DMS79 (cell line): ENCODE data around the gene STK33.

Experiments used
- DNase-seq: peaks from one replicate; lab custom pipeline; 2025; lab: John Stamatoyannopoulos, UW

Gene STK33

DNA sequence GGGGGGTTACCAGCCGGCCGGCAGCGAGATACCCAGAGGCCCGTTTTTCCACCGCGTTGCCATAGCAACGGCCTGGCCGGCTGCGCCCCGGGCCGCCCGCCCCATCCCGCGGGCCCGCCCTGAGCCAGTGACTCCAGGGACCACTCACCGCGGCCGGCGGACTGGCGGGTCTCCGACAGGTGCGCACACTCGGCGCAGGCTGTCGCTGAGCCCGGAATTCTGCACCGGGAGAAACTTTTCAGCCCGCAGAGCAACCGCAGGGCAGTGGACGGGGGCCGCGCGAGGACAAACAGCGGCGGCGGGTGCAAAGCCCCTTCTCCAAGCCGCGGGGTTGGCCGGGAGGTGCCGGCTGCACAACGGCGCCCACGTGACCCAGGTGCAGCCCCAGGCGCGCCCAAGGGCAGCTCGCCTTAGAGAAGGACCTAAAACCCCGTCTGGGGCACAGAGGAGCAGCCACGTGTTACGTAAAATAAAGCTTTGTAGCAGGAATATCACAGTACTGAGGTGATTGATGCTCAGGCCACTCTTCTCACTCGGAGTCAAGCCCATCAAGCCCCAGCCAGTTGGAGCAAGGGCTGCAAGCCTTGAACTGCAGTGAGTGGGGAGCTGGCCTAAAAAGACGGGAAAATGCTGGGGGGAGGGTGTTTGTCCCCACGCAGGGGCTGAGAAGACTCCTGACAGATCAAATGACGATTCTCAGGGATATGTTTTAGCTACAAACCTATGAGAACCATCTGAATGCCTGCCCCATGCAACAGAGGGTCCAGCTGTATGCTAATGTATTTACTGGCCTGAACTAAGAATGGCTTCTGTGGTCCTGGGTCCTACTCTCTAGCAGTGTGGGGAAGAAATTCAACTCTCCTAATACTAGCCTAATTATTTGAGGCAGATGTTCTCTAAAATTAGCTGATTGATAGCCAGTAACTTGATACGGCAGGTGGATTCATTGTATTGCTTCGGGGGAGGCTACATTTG is at the start of gene STK33:
TSS of gene STK33 (minus strand) at position 294 of the 975 bp plus-strand sequence. CDS start 119,323 bp downstream, outside the sequence.
- DNase-seq: peak; percentile 63

DNA sequence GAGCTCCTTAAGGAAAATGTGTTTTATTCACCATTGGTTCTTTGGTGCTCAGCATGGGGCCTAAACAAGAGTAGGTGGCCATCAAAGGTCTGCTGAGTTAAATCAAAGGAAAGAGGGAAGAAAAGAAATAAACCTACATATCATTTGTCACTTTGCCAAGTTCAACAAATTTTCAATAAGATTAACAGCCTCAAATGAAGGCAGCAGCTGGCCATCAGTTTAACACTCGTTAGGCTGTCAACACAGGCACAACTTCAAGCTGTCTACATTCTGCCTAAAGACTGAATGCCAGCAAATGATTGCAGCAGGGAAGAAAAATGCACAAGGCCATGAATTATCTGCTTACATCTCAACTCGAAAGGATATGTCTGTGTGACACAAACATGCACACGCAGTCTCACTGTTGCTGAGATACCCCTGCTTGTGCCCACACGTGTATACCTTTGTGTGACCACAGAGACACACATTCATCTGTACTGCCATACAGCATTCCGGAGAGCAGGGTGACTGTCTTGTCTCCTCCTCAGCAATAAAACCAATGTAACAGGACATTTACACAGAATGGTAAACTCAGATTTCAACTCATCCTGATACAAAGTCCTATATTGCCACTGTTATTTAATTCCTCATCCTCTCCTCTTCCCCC is 48.3 kb upstream of the STK33 start:
- DNase-seq: no peak

DNA sequence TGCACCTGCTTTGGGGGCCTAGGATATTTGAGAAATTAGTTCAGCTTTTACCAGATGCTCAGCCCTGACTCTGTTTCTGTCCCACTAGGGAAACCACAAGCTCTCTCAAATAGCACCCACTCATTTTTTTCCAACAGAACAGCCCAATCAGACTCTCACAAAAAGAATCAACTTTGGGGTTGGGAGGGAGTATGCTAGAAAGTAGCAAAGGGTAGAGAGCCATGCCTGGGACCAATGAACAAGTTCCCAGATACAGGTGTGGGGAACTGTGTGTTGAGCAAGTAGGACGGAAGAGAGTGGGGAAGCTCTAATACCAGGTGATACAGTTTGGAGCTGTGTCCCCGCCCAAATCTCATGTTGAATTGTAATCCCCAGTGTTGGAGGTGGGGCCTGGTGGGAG is 47.3 kb upstream of the STK33 start:
- DNase-seq: no peak

DNA sequence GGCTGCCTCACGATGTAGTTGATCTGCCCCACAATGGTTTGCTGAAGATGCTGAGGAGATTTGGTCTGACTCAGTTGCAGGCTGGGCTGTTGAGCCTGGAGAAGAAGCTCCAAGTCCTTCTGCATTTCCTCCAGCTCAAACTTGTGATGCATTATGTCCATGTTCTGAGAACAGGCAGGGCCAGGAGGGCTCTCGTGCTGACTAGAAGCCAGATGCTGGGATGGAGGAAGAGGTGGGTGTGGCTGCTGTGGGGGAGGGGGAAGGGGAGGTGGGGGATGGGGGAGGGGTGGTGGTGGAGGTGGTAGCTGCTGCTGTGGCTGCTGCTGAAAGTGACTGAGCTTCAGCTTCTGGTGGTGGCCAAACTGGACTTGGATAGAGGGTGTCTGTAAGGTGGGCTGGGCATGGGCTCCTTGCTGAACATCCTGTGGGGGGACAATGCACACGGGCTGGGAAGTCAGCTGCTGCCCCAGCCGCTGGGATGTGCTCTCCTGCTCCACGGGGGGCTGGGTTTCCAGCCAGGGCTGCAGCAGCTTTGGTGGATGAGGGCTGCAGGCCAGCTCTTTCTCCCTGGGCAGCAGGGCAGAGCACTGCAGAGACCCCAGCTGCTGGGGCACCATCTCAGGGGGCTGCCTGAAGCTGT is 46.4 kb upstream of the STK33 start:
- DNase-seq: no peak

- no peak for DNase-seq
Measured at GRCh38 chr11:8639655-8640054, 45.6 kb upstream of the STK33 start.

- DNase-seq: no peak
Measured at GRCh38 chr11:8638300-8638699, 44.3 kb upstream of the STK33 start.

DNA sequence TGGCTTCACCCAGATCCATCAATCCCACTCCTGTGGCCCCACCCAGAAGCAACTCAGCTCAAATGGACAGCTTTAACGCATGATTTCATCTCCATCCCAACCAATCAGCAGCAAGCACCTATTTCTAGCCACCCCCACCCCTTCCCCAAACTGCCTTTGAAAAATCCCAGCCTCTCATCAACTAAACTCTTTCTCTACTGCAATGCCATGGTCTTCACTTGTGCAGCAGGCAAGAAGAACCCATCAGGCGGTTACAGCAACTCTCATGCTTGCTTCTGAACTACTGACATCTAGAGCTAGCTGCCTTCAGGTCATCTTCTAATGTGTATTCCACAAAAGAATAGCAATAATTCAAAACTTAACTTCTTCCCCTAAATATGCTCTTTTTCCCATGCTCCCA is 42.1 kb upstream of the STK33 start:
- no peak for DNase-seq

GRCh38 chr11:8634498-8634897 is 40.5 kb upstream of the STK33 start:
- no peak for DNase-seq

DNA sequence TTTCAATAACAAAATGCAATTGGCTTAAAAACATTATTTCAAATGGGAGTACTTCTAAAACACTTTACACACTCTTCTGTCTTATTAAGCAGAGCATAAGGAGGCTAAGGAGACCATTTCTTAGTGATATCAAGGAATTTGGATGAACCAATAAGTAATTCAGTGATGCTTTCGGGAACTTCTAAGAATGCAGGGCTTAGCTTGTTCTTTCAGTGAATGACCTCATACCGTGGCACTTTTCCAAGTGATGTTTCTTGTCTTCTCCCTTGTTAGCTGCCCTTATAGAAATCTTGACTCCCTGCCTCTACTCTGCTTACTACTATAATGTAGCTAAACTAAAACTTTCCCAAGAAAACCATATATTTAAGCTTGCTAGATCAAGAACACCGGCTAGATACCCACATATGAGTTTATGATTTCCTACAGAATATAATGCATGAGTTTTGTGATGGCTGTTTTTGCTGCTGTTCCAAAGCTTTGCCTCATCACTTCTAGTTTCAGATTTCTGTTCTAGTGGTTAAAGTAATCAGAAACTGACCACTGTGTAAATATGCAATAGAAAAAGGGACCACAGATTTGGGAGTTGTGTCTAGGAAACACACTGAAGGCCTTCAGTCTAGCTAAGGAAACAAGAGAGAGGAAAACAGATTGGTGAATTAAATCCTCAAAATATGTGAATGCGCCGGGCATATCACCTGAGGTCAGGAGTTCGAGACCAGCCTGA is 37.5 kb upstream of the STK33 start:
- no peak for DNase-seq

DNA sequence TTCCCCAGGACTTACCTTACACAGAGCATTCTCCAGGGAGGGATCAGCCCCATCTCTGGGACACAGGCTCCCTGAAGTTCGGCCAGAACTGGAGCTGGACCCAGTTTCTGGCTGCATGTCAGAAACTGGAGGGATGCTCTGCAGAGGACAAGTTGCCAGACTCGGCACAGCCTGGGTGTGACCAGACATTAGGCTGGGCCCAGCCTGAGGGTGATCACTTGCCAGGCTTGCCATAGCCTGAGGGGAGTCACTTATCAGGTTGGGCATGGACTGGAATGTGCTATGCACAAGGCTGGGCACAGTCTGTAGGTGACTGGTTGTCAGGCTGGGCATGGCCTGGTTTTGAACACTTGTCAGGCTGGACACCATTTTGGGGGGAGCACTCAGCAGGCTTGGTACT is 30.7 kb upstream of the STK33 start:
- no peak for DNase-seq

DNA sequence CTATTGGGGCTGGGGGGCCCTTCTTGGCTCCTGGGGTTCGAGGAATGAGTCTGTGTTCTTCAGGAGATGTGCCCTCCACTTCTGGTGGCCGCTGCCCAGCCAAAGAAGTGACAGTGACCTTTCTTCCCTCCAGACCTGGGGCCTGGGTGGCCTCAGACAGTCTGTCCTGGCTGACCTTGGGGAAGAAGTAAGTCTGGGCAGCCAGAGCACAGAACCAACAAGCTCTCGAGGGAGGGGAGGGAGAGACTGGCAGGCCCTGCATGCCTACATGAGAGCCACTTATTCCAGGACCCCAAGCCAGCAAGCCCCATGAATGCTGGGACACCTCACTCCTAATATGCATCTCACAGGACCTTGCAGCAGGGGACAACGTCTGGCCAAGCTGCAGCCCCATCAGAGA is 27.1 kb upstream of the STK33 start:
- no peak for DNase-seq

DNA sequence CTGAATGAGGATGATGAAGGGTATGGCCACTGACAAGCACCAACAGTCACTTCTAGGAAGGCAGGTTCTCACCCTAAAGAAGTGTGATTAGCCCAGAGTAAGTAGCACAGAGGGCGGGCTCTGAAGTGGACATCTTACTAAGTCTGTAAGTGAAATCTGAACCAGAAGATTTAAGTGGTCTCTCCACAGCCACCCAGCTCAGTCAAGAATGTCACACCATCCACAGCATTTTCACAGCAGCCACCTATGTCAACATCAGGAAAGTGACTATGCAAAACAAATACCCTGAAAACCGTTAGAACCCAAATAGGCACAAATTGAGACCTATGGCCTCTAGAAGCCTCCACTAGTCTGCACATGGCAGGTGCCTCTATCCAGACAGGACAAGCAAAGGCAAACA is 23.0 kb upstream of the STK33 start:
- no peak for DNase-seq

GRCh38 chr11:8615291-8616032 is 21.4 kb upstream of the STK33 start:
- no peak for DNase-seq

DNA sequence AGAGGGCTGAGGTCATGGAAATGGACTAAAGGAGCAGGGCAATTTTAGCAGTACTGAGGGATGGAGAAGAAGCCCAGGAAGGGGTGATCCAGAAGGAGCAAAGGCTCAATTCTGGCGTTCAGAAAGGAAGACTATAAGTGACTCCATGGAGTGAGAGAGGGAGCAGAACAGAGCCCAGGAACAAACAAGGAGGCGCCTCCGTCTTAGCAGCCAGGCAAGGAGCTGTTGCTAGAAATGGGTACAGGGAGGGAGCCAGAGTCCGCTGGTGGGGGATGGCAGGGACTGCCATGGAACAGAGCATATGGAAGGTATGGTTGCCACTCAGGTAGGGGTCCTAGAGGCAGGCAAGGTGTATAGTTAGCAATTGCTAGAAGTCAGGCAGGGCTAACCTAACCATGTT is 20.5 kb upstream of the STK33 start:
- no peak for DNase-seq

DNA sequence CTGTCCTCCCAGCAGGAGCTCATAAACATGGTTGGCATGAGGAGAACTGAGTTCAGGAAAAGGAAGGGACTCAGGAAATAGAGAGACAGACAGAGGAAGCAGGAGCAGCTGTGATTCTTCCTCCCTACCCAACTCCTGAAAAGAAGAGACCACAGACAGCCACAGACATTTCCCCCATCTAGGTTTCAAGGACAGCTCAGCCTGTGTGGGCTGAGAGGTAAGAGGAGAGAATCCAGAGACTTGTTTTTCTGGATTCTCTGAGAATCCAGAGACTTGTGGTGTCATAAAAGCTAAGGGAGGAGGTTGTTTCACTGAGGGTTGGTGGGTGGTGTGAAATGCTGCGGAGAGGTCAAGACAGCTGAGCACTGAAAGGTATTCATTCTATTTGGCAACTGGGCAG is 19.0 kb upstream of the STK33 start:
- DNase-seq: no peak

- DNase-seq: no peak
Measured at GRCh38 chr11:8612522-8612921, 18.5 kb upstream of the STK33 start.

DNA sequence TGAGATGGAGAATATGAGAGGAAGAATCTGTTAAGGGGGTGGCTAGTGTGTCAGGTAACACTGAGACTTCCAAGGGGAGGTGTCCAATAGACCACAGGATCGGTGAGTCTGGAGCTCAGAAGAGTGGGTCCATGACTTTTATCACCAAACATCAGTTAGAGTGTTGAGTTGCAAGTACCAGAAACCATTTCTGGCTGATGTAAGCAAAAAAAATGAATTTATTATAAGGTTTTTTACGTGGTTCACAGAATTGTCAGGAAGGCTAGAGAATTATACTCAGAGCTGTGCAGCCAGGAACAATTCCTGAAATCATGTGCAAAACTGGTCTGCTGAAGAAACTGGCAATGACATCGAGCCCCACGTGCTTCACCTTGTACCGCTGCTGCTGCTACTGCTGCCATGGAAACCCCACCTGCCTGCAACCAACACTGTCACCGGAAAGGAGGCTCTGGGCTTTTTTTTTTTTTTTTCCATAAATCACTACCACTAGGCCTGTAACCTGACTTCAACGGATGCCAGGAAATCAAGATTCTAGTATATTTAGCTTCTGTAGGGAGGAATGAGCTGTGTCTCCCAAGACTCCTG is 16.6 kb upstream of the STK33 start:
- peak; percentile 43 for DNase-seq

- DNase-seq: no peak
Measured at GRCh38 chr11:8608652-8609051, 14.6 kb upstream of the STK33 start.

GRCh38 chr11:8605971-8606563 is 12.0 kb upstream of the STK33 start:
- no peak for DNase-seq

GRCh38 chr11:8604078-8604723 is 10.2 kb upstream of the STK33 start:
- no peak for DNase-seq
